ENCODE results near the gene ANK3.

GRCh38 chr10:60187691-60188090 lies 202.0 kb downstream of the ANK3 start:
- TF ChIP-seq CTCF (IDR thresholded peaks at IDR 0.05) (no peak), POLR2A (IDR thresholded peaks at IDR 0.05) (no peak)

All from vagina (tissue), 2 donors.